SHP77 treated with DMSO at 0.1 percent for 48 hours (cell line): Measurements from ENCODE around the gene TLX3.
"Not testable (repeated sequence)": the region's sequence is repeated elsewhere in the genome, so short reads cannot be mapped to it uniquely, and the experiment has no call there.

Experiments
- DNase-seq: peaks from one replicate; lab custom pipeline; 2025; lab: John Stamatoyannopoulos, UW

TLX3 gene

GRCh38 chr5:171323806-171324632 is 15.0 kb downstream of the TLX3 start:
- no peak for DNase-seq

GRCh38 chr5:171330021-171330420 is 21.0 kb downstream of the TLX3 start:
- DNase-seq, result no peak

- DNase-seq, result no peak
These were observed 26.6 kb downstream of the TLX3 start for GRCh38 chr5:171335616-171336015.

GRCh38 chr5:171336521-171337209 is 27.6 kb downstream of the TLX3 start:
- DNase-seq, result no peak

GRCh38 chr5:171337210-171337569 is 28.1 kb downstream of the TLX3 start:
- DNase-seq, result no peak

- no peak for DNase-seq
These were observed 31.0 kb downstream of the TLX3 start for GRCh38 chr5:171340042-171340441.

GRCh38 chr5:171340491-171340890 is 31.4 kb downstream of the TLX3 start:
- DNase-seq, result no peak

- DNase-seq, result peak; percentile 49
These were observed 33.5 kb downstream of the TLX3 start for GRCh38 chr5:171342362-171343111.

GRCh38 chr5:171344936-171345608 is 36.0 kb downstream of the TLX3 start:
- DNase-seq, result no peak

GRCh38 chr5:171351536-171352073 is 42.6 kb downstream of the TLX3 start:
- no peak for DNase-seq

GRCh38 chr5:171355302-171355724 is 46.3 kb downstream of the TLX3 start:
- no peak for DNase-seq

- DNase-seq, result no peak
These were observed 48.8 kb downstream of the TLX3 start for GRCh38 chr5:171357843-171358242.

GRCh38 chr5:171361151-171361550 is 52.1 kb downstream of the TLX3 start:
- not testable (repeated sequence) for DNase-seq
